Heart right ventricle (tissue), 16 donors: ENCODE results near the gene E2F1. TPM values are rescaled to one million over a fixed set of nuclear protein-coding genes. Genes with fewer than 3 reads are reported as not detected.
A peak's percentile ranks its signal among the peaks of the same experiment; 100 is the strongest.

Source experiments
- ATAC-seq, 8 donors: fragments of 200-7000 bp; cut with Tn5 transposase; one replicate each; pipeline ENCODE4 v1.9.1; 2020; ENCODE audit warnings: mild to moderate bottlenecking in 8 of 8, moderate library complexity in 8 of 8, moderate number of reproducible peaks in 1 of 8
- DNase-seq, 2 donors: peaks; one replicate each; pipeline ENCODE4 v3.0.0-alpha.2; 2020
- H3K27ac ChIP-seq, 10 donors: fragments of 200-600 bp; sonication (generic) in 2 of 10; one replicate each; pipeline versions ENCODE4 v1.5.0 to v1.8.0; 2020 to 2022; ENCODE audit warnings: mild to moderate bottlenecking in 3 of 10
- H3K27me3 ChIP-seq, 7 donors: fragments of 200-600 bp; one replicate each; pipeline ENCODE4 v1.8.0; 2021 to 2022; ENCODE audit warnings: mild to moderate bottlenecking in 2 of 7
- H3K36me3 ChIP-seq, 9 donors: fragments of 200-600 bp; sonication (generic) in 1 of 9; one replicate each; pipeline versions ENCODE4 v1.5.0 to v1.8.0; 2020 to 2022; ENCODE audit warnings: mild to moderate bottlenecking in 2 of 9
- H3K4me1 ChIP-seq, 9 donors: fragments of 200-600 bp; sonication (generic) in 1 of 9; one replicate each; pipeline versions ENCODE4 v1.5.0 to v1.8.0; 2020 to 2022; ENCODE audit warnings: mild to moderate bottlenecking in 4 of 9
- H3K4me3 ChIP-seq, 10 donors: fragments of 200-600 bp; sonication (generic) in 2 of 10; one replicate each; pipeline versions ENCODE4 v1.5.0 to v1.8.0; 2020 to 2022; ENCODE audit warnings: mild to moderate bottlenecking in 7 of 10, moderate library complexity in 2 of 10
- H3K9me3 ChIP-seq, 11 donors: fragments of 200-600 bp in 10 of 11; sonication (generic) in 2 of 11; one replicate each; pipeline versions ENCODE4 v1.5.0 to v1.8.0; 2013 to 2022; ENCODE audit warnings: mild to moderate bottlenecking in 2 of 11, control low read depth in 1 of 11, moderate library complexity in 1 of 11
- WGBS, 2 donors: extraction: QIAGEN DNeasy Blood & Tissue Kit; methylation state at CpG; one replicate each; pipeline ENCODE4 v1.1.7; 2013; ENCODE audit warnings: inconsistent platforms in 1 of 2; 5-methylcytosine and 5-hydroxymethylcytosine counted together
- intact Hi-C, 10 donors: fragments of 100-400 bp; cut with DNase I; formaldehyde crosslinking; loops; one replicate each; pipeline versions ENCODE4 v1.11.1 to v1.14.2; 2022
- polyA plus RNA-seq, 2 donors: library from polyadenylated mRNA; stranded (reverse); fragments of 200-250 nt; gene quantifications; one replicate each; pipeline ENCODE4 v1.2.3, GENCODE V29; 2013
- total RNA-seq, 10 donors: library from RNA; stranded (reverse); fragmentation: NEBNext Ultra II Directional in 3 of 10; extraction: Animal tissue kit (Norgen Biotek cat#: 25700) in 3 of 10; gene quantifications; one replicate each; pipeline versions ENCODE4 v1.2.1 to v1.2.4, GENCODE V29; 2021 to 2023
- TF ChIP-seq, protein P1 (sequence below), 9 donors: fragments of 200-600 bp; sonication (generic) in 2 of 9; IDR thresholded peaks; one replicate each; pipeline versions ENCODE4 v1.5.0 to v1.8.0; 2021 to 2022; ENCODE audit warnings: antibody characterized with exemption in 9 of 9, mild to moderate bottlenecking in 5 of 9, moderate library complexity in 1 of 9
- donor health status: Arrhythmogenic right ventricular cardiomyopathy.
- donor health status: ischemic (EF 13 %, LVEDD 7.1; RV severe dilation, severe dysfunction).
- donor health status: healthy with polysubstance abuse.
- donor health status: DM: no; HTN: yes; CAD: no.
- donor health status: DM: no; HTN: no; CAD: no.
- donor health status: ischemic (EF 25% LVEDD 6.9; RV normal size, moderate dysfunction).
- donor health status: ischemic (EF 25% LVEDD 5.7; RV mildly dilated, moderate dysfunction).
- donor health status: healthy.
- donor health status: DM: yes; HTN: yes; CAD: no.
- donor health status: Ischemic cardiomyopathy.
- donor health status: ischemic (EF 35%, LVEDD 5.7; RV mildly dilated, moderate dysfunction).
- donor health status: nonischemic (EF 11% LVEDD 7.7; RV severe dilation, severe dysfunction).
- donor health status: DM: yes; HTN: yes; CAD: no.
- donor health status: PGD.
- donor health status: ischemic (EF 29% LVEDD 5.4; RV normal size, mild dysfunction).
- donor health status: nonischemic (EF 23%, LVEDD 6.1; RV moderate dilation, normal function).

E2F1 gene
- total and polyA plus RNA-seq, 12 donors, result 0.44 to 3.4 (median 1.2) TPM

DNA sequence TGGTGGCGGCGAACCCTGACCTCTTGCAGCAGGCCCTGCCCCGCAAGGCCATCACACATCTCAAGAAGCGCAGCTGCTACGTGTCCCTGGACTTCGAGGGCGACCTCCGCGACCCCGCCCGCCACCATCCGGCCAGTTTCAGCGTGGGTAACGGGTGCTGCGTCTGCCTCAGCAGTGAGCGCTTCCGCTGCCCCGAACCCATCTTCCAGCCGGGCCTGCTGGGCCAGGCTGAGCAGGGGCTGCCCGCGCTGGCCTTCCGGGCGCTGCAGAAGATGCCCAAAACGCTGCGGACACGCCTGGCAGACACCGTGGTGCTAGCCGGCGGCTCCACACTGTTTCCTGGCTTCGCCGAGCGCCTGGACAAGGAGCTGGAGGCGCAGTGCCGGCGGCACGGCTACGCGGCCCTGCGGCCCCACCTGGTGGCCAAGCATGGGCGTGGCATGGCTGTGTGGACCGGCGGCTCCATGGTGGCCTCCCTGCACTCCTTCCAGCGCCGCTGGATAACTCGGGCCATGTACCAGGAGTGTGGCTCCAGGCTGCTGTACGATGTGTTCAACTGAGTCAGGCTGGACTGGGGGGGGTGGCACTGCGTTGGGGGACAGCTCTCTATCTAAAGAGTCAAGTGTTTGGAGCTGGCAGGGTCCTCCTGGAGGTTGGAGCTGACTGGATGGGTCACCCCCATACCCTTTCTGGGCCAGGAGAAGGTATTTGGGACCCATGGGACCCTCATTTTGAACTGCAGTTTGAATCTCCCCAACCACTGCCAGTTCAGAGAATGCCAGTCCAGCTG, 18.3 kb downstream of the E2F1 start:
- peak; percentile 76 to 85 for DNase-seq
- intact Hi-C loops, result loop anchor here in 6 of 10 donors (2.0 to 5.0 kb wide), 2 partner anchors 211 kb away; no protein-coding TSS in a partner anchor

DNA sequence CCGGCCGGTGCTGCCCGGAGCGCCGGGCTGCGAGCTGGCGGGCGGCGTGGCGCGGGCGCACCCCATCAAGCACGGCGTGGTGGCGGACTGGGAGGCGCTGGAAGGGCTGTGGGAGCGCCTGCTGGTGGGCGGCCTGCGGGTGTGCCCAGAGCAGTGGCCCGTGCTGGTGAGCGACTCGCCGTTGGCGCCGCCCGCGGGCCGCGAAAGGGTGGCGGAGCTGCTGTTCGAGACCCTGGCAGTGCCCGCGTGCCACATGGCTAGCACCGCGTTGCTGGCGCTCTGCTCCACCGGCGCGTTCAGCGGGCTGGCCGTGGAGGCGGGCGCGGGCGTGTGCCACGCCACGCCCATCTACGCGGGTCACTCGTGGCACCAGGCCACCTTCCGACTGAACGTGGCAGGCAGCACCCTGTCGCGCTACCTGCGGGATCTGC, 18.9 kb downstream of the E2F1 start:
- intact Hi-C loops, result loop anchor here in 6 of 10 donors (2.0 to 5.0 kb wide), 2 partner anchors 210 kb away; no protein-coding TSS in a partner anchor
- Histone ChIP-seq H3K9me3 (no peaks in the 10 kb centered on the region), H3K4me1 (peaks cover 22 to 64% (median 49%) of the 10 kb centered on the region in 9 donors), H3K36me3 (peaks cover 0 to 30% (median 3%) of the 10 kb centered on the region in 9 donors), H3K27ac (peak overlapping the region; percentile 63 to 89 (median 82)), H3K4me3 (peak overlapping the region; percentile 30 to 81 (median 62)), H3K27me3 (no peaks in the 10 kb centered on the region)
- peak in 5 of 8 donors; percentile 4 to 25 (median 12) for ATAC-seq
- peak in 1 of 2 donors; percentile 71 for DNase-seq
- WGBS, 2 donors, result 16% methylated on average over 50 to 55 of the region's 55 CpGs
- TF ChIP-seq, protein P1, sequence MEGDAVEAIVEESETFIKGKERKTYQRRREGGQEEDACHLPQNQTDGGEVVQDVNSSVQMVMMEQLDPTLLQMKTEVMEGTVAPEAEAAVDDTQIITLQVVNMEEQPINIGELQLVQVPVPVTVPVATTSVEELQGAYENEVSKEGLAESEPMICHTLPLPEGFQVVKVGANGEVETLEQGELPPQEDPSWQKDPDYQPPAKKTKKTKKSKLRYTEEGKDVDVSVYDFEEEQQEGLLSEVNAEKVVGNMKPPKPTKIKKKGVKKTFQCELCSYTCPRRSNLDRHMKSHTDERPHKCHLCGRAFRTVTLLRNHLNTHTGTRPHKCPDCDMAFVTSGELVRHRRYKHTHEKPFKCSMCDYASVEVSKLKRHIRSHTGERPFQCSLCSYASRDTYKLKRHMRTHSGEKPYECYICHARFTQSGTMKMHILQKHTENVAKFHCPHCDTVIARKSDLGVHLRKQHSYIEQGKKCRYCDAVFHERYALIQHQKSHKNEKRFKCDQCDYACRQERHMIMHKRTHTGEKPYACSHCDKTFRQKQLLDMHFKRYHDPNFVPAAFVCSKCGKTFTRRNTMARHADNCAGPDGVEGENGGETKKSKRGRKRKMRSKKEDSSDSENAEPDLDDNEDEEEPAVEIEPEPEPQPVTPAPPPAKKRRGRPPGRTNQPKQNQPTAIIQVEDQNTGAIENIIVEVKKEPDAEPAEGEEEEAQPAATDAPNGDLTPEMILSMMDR (IDR thresholded peaks at IDR 0.05), result no peak

More for the DNA sequence above, 18.3 kb downstream of the E2F1 start:
- Histone ChIP-seq H3K4me3 (peak overlapping the region; percentile 30 to 81 (median 62)), H3K27me3 (no peaks in the 10 kb centered on the region), H3K27ac (peak overlapping the region; percentile 63 to 89 (median 82)), H3K36me3 (peaks cover 0 to 30% (median 3%) of the 10 kb centered on the region in 9 donors), H3K9me3 (no peaks in the 10 kb centered on the region), H3K4me1 (peaks cover 25 to 64% (median 49%) of the 10 kb centered on the region in 9 donors)
- ATAC-seq, result peak; percentile 55 to 70 (median 63)
- 13 to 16% methylated on average over 47 of the region's 47 CpGs for whole genome bisulfite sequencing, 2 donors
- TF ChIP-seq, protein P1 (IDR thresholded peaks at IDR 0.05), result peak; percentile 83 to 95 (median 90)

DNA sequence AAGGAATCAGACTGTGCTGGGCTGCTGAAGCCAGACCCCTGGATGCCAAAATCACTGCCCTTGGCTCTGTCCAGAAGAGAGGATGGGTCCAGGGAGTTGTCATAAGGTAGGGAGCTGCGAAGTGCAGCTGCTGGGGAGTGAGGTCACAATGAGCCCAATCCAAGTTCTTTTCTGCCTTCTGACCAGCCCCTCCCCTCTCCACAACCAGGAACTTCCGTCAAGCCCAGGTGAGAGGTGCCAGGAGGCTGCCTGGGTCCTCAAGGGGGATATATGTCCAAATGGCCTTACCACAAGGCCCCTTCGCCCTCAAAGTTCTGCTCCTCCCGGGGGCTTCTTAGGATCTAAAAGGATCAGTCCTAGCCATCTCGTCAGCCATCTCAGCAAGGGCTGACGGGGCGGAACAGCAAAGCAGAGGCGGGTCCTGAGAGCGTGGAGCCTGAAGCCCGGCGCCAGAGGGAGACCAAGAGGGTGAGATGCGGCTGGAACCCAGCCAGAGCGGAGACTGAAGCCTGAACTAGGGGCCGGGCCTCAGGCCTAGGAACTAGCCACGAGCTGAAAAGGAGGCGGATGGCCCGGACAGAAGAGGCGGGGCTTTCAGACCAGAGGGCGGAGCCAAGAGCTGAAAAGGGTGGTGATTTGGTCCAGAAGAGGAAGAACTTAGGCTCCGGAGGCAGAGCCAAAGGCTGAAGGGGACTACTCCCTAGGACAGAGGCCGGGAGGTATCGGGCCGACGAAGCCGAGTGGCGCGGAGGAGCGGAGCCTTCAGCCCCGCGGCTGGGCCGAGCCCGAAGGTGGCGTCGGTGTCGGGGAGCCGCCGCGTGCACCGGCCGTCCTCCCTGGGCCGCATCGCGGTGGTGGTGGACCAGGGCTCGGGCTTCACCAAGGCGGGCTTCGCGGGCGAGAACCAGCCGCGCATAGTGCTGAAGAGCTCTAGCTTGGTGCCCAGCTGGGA, 19.6 kb downstream of the E2F1 start, which contains the start of gene ACTL10:
TSS of gene ACTL10 (plus strand) at position 651 of the 952 bp plus-strand sequence. CDS start 555 bp downstream, outside the sequence.
- peaks cover 19 to 60% (median 44%) of the 10 kb centered on the region in 9 donors for H3K4me1 ChIP-seq
- peaks cover 0 to 30% (median 2%) of the 10 kb centered on the region in 9 donors for H3K36me3 ChIP-seq
- intact Hi-C loops, result loop anchor here in 6 of 10 donors (2.0 to 5.0 kb wide), 2 partner anchors 209 to 210 kb away; no protein-coding TSS in a partner anchor
- H3K4me3 ChIP-seq, result peak within 1 kb of the TSS; percentile 30 to 81 (median 62)
- 6 to 7% methylated on average over 50 of the region's 50 CpGs for WGBS, 2 donors
- peak within 1 kb of the TSS; percentile 63 to 89 (median 82) for H3K27ac ChIP-seq
- TF ChIP-seq, protein P1 (IDR thresholded peaks at IDR 0.05), result peak in 6 of 9 donors; percentile 13 to 65 (median 52)
- DNase-seq (peak; percentile 98), ATAC-seq (peak; percentile 73 to 91 (median 83))
- H3K9me3 ChIP-seq, result no peaks in the 10 kb centered on the region
- H3K27me3 ChIP-seq, result no peaks in the 10 kb centered on the region
